ENCODE data around the gene FBXW11.

Gene FBXW11

GRCh38 chr5:171839112-171839511, 167.3 kb downstream of the FBXW11 start:
- no peak for DNase-seq (ENCODE audit: low read depth)
- TF ChIP-seq CTCF (conservative IDR thresholded peaks at IDR 0.05; ENCODE audit: low read length): no peak
- no peak overlapping the region for H3K4me3 ChIP-seq (ENCODE audit: low read length)

DNA sequence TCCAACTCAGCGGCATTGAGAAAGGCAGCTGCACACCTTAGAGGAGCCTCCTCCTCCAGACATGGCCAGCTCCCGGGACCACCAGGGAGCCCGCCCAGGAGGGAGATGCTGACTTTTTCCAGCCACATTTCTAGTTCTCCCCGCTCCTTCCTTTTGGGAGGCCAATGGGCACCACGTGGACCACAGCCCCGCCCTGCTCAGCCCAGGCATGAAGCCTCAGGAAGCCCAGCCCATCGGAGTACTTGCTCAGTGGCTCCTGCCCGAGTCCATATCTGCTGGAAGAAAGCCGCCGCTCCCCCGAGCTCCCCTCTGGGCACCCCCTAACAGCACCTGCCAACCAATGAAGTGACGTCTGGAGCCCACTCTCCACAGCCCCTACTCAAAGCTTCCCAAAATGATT, 168.4 kb downstream of the FBXW11 start:
- no peak overlapping the region for H3K4me3 ChIP-seq (ENCODE audit: low read length)
- no peak for DNase-seq (ENCODE audit: low read depth)
- TF ChIP-seq CTCF (conservative IDR thresholded peaks at IDR 0.05; ENCODE audit: low read length): no peak

- no peak for DNase-seq (ENCODE audit: low read depth)
- no peak for TF ChIP-seq CTCF (conservative IDR thresholded peaks at IDR 0.05; ENCODE audit: low read length)
- H3K4me3 ChIP-seq (ENCODE audit: low read length): no peak overlapping the region
These were observed 168.9 kb downstream of the FBXW11 start for GRCh38 chr5:171837522-171837921.

GRCh38 chr5:171835066-171835465, 171.4 kb downstream of the FBXW11 start:
- DNase-seq (ENCODE audit: low read depth): no peak
- no peak overlapping the region for H3K4me3 ChIP-seq (ENCODE audit: low read length)
- no peak for TF ChIP-seq CTCF (conservative IDR thresholded peaks at IDR 0.05; ENCODE audit: low read length)

- no peak for TF ChIP-seq CTCF (conservative IDR thresholded peaks at IDR 0.05; ENCODE audit: low read length)
- no peak overlapping the region for H3K4me3 ChIP-seq (ENCODE audit: low read length)
- DNase-seq (ENCODE audit: low read depth): no peak
These were observed 172.0 kb downstream of the FBXW11 start for GRCh38 chr5:171834461-171834860.

- TF ChIP-seq CTCF (conservative IDR thresholded peaks at IDR 0.05; ENCODE audit: low read length): no peak
- no peak overlapping the region for H3K4me3 ChIP-seq (ENCODE audit: low read length)
- DNase-seq (ENCODE audit: low read depth): no peak
These were observed 173.7 kb downstream of the FBXW11 start for GRCh38 chr5:171832775-171833174.

DNA sequence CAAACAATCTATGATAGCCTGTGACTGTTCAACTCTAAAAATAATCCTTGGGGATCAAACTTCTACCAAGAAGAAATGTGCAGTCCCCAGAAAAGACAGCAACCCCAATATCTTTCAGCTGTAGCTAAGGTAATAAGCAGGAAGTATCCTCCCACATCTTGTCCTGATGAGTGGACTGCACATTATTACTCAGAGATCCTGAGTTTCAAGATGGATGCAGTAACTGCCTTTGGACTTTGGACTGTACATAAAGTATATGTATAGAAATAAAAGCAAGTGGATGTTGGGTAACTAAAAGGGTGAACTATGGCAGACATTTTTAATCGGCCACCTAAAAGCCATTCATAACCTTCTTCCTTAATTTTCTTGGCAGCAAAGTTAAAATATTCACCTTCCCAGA, 175.8 kb downstream of the FBXW11 start:
- H3K4me3 ChIP-seq (ENCODE audit: low read length): no peak overlapping the region
- no peak for DNase-seq (ENCODE audit: low read depth)
- TF ChIP-seq CTCF (conservative IDR thresholded peaks at IDR 0.05; ENCODE audit: low read length): no peak

All from AG10803 (cell line).